ENCODE measurements around the gene FZD2. TPM values are rescaled to one million over a fixed set of nuclear protein-coding genes. Genes with fewer than 3 reads are reported as not detected.

The FZD2 gene
- total and polyA plus RNA-seq, 2 of the 13 experiments (the other 11 are each of a cell fraction or from before 2014, with no cell fraction given): 0.07 to 0.13 TPM

GRCh38 chr17:44606658-44607057, 49.4 kb downstream of the FZD2 start:
- no peaks in the 10 kb centered on the region for H3K36me3 ChIP-seq (replicated peaks in 1 of 2; ENCODE audit: control insufficient read depth in 1 of 2, insufficient read depth in 2 of 2, low read length in 2 of 2)
- no TSS peak for BruUV-seq (replicated peaks)
- H3K4me1 ChIP-seq (ENCODE audit: insufficient read depth, low read length): peaks cover 29% of the 10 kb centered on the region
- H3K4me3 ChIP-seq (replicated peaks in 1 of 3; ENCODE audit: insufficient read depth in 1 of 3, low read depth in 2 of 3, low read length in 3 of 3): no peak overlapping the region
- no peak overlapping the region for H3K9ac ChIP-seq (ENCODE audit: insufficient read depth, low read depth, low read length)
- FAIRE-seq: no peak
- ChIA-PET POLR2A (no interaction called here), CTCF (ENCODE audit: low intra/inter-chr PET ratio, low total read pairs) (no interaction called here)
- no peak for DNase-seq (ENCODE audit: low spot score)
- H3K27ac ChIP-seq (ENCODE audit: extremely low read length, insufficient read depth, low read length): no peak overlapping the region
- no peaks in the 10 kb centered on the region for H4K20me1 ChIP-seq (ENCODE audit: insufficient read depth, low read length)
- 37% methylated on average over 11 of the region's 11 CpGs for WGBS (ENCODE audit: low lambda C conversion rate)
- in situ Hi-C loops (cut with HindIII; ENCODE audit: extremely low pct_ligation_motif_present, low pct_unique_long_range_greater_than_20kb): no loop called here
- peaks cover 4 to 26% of the 10 kb centered on the region in 2 experiments; a peak in 2 of 5 replicates for H3K27me3 ChIP-seq (ENCODE audit: control insufficient read depth in 1 of 2, insufficient read depth in 2 of 2, low read length in 2 of 2)
- intact Hi-C loops (cut with micrococcal nuclease; ENCODE audit: unreplicated experiment): no loop called here
- H3K79me2 ChIP-seq (ENCODE audit: insufficient read depth, low read length): no peaks in the 10 kb centered on the region
- H3K9me3 ChIP-seq (ENCODE audit: low read length): no peaks in the 10 kb centered on the region
- no peak for ATAC-seq
- TF ChIP-seq ZNF790 (CRISPR knock-in tag; IDR thresholded peaks at IDR 0.05; ENCODE audit: borderline replicate concordance) (no peak), ZNF713 (CRISPR knock-in tag; IDR thresholded peaks at IDR 0.05) (no peak), EEA1 (CRISPR knock-in tag; IDR thresholded peaks at IDR 0.05; ENCODE audit: borderline replicate concordance) (no peak), TFAP4 (IDR thresholded peaks at IDR 0.05; ENCODE audit: borderline replicate concordance, low read depth) (no peak), ZNF670 (CRISPR knock-in tag; IDR thresholded peaks at IDR 0.05; ENCODE audit: borderline replicate concordance) (no peak), ZFX (CRISPR knock-in tag; IDR thresholded peaks at IDR 0.05; ENCODE audit: low read depth) (no peak), HNRNPUL1 (IDR thresholded peaks at IDR 0.05; ENCODE audit: low read depth, low read length) (no peak), HDAC1 (CRISPR knock-in tag; IDR thresholded peaks at IDR 0.05) (no peak), ZNF619 (CRISPR knock-in tag; IDR thresholded peaks at IDR 0.05) (no peak), ZFP82 (CRISPR knock-in tag; IDR thresholded peaks at IDR 0.05; ENCODE audit: borderline replicate concordance) (no peak), ZSCAN12 (CRISPR knock-in tag; IDR thresholded peaks at IDR 0.05) (no peak), ADNP (CRISPR knock-in tag; IDR thresholded peaks at IDR 0.05) (no peak)
- no peak overlapping the region for H3K4me2 ChIP-seq (ENCODE audit: low read depth, low read length)
- H2AFZ ChIP-seq (ENCODE audit: low read length): no peak overlapping the region
